Bronchial epithelial cell (primary cell): ENCODE data around the gene ZNF586. TPM values are rescaled to one million over a fixed set of nuclear protein-coding genes. Genes with fewer than 3 reads are reported as not detected.
"Not testable (repeated sequence)": the region's sequence is repeated elsewhere in the genome, so short reads cannot be mapped to it uniquely, and the experiment has no call there.

Experiments
- DNase-seq: peaks from one replicate; pipeline ENCODE4 v3.0.0-alpha.2; 2010; ENCODE audit warnings: low read depth
- FAIRE-seq: peaks from 2 replicates; lab custom pipeline; 2011; peaks lifted over from hg19 to GRCh38; lab: Jason Lieb, UNC
- H3K27me3 ChIP-seq: 2 replicates; pipeline ENCODE4 v1.5.1; 2011; ENCODE audit warnings: low read length; ENCODE audit not compliant: control insufficient read depth, insufficient read depth
- H3K36me3 ChIP-seq: 2 replicates; pipeline ENCODE4 v1.5.1; 2011; ENCODE audit warnings: low read length; ENCODE audit not compliant: control insufficient read depth, insufficient read depth
- H3K4me3 ChIP-seq: 2 replicates; pipeline ENCODE4 v1.5.1; 2011; ENCODE audit warnings: mild to moderate bottlenecking, low read depth, low read length, control low read depth
- total RNA-seq: library from RNA; depleted of rRNA; stranded (reverse); fragments of >200 nt; gene quantifications from 2 replicates; pipeline ENCODE4 v1.2.1, GENCODE V29; 2014
- TF ChIP-seq, protein P1 (sequence below): IDR thresholded peaks from 2 replicates; pipeline ENCODE4 v1.5.1; 2011; ENCODE audit warnings: mild to moderate bottlenecking, moderate library complexity, low read length, control low read depth, inconsistent platforms; ENCODE audit not compliant: insufficient read depth, severe bottlenecking

The ZNF586 gene
- total RNA-seq, 1 donor from 2014 or later = 16.1 TPM

DNA sequence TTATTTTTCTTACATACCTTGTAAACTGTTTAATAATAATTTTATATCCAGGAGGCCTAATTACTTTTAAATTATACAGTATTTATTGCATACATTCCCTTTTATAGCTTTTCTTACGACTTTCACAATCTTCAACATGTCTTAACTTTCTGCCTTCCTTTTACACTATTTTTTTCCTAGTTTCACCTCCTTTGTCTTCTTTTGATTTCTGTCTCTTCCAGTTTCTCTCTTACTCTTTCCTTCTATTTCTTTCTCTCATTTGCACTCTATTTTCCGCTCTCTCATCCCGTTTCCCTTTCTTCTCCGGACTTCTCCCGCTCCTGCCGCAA is 33.8 kb downstream of the ZNF586 start:
- TF ChIP-seq, protein P1, sequence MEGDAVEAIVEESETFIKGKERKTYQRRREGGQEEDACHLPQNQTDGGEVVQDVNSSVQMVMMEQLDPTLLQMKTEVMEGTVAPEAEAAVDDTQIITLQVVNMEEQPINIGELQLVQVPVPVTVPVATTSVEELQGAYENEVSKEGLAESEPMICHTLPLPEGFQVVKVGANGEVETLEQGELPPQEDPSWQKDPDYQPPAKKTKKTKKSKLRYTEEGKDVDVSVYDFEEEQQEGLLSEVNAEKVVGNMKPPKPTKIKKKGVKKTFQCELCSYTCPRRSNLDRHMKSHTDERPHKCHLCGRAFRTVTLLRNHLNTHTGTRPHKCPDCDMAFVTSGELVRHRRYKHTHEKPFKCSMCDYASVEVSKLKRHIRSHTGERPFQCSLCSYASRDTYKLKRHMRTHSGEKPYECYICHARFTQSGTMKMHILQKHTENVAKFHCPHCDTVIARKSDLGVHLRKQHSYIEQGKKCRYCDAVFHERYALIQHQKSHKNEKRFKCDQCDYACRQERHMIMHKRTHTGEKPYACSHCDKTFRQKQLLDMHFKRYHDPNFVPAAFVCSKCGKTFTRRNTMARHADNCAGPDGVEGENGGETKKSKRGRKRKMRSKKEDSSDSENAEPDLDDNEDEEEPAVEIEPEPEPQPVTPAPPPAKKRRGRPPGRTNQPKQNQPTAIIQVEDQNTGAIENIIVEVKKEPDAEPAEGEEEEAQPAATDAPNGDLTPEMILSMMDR = no peak
- no peaks in the 10 kb centered on the region for H3K27me3 ChIP-seq
- no peak for DNase-seq
- H3K4me3 ChIP-seq = peak overlapping the region; percentile 40
- no peaks in the 10 kb centered on the region for H3K36me3 ChIP-seq
- no peak for FAIRE-seq

DNA sequence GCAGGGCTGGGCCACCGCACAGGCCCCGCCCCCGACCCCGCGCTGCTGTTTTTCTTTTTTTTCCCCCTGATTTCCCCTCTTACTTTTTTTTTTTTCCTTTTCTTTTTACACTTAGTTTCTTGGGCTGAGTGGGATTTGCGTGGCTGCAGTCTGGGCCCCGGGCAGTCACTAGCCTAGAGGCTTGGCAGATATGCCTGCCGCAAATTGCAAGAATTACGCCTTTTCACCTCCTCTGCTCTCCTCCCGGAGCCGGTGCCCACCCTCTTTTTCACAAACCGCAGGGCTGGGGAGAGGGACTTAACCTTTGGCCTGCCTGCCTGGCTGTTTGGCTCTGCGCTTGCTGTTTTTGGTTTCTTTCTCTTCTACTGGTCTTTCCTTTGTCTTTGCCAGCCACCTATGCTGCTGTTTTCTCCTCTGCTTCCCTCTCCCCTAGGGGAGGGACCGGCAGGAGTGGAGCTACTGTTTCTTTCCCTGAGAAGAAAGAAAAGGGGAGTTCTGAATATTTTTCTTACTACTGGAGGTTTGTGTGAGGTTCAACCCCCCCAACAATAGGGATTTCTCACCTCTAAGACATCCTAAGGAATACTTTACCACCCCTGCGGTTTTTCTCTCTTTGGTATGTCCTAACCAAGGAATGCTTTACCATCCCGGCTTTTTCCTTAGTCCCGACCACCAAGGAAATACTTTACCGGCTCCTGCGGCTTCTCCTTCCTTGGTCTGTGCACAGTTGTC is 34.3 kb downstream of the ZNF586 start:
- Histone ChIP-seq H3K27me3 (no peaks in the 10 kb centered on the region), H3K36me3 (peaks cover 2% of the 10 kb centered on the region), H3K4me3 (peak overlapping the region; percentile 40)
- DNase-seq (peak; percentile 62), FAIRE-seq (no peak)
- TF ChIP-seq, protein P1 = no peak

DNA sequence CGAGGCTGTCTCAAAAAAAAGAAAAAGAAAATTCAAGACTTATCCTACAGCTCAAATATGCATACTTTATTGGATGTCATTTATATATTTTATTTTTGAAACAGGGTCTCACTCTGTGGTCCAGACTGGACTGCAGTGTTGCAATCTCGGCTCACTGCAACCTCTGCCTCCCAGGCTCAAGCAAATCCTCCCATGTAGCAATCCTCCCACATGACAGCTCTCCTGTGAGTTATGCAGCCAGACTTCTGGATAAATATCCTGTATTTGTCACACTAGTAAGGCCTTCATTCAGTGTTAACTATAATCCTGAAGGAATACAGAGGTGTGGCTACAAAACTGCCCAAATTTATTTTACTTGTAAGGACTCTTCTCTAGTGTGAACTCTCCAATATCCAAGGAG is 38.1 kb downstream of the ZNF586 start:
- DNase-seq (peak; percentile 34), FAIRE-seq (no peak)
- Histone ChIP-seq H3K36me3 (peaks cover 6% of the 10 kb centered on the region), H3K4me3 (no peak overlapping the region), H3K27me3 (no peaks in the 10 kb centered on the region)
- TF ChIP-seq, protein P1 = no peak

DNA sequence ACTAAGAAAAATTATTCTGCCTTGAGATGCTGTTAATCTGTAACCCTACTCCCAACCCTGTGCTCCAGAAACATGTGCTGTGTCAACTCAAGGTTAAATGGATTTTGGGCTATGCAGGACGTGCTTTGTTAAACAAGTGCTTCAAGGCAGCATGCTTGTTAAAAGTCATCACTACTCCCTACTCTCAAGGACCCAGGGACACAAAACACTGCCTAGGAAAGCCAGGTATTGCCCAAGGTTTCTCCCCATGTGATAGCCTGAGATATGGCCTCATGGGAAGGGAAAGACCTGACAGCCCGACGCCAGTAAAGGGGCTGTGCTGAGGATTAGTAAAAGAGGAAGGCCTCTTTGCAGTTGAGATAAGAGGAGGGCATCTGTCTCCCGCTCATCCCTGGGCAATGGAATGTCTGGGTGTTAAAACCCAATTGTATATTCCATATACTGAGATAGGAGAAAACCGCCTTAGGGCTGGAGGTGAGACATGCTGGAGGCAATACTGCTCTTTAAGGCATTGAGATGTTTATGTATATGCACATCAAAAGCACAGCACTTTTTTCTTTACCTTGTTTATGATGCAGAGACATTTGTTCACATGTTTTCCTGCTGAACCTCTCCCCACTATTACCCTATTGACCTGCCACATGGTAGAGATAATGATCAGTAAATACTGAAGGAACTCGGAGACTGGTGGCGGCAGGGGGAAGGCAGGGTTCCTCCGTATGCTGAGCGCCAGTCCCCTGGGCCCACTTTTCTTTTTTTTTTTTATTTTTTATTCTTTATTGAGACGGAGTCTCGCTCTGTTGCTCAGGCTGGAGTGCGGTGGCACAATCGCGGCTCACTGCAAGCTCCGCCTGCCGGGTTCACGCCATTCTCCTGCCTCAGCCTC is 41.2 kb downstream of the ZNF586 start:
- not testable (repeated sequence) for FAIRE-seq, DNase-seq, H3K27me3 ChIP-seq, H3K4me3 ChIP-seq, H3K36me3 ChIP-seq

DNA sequence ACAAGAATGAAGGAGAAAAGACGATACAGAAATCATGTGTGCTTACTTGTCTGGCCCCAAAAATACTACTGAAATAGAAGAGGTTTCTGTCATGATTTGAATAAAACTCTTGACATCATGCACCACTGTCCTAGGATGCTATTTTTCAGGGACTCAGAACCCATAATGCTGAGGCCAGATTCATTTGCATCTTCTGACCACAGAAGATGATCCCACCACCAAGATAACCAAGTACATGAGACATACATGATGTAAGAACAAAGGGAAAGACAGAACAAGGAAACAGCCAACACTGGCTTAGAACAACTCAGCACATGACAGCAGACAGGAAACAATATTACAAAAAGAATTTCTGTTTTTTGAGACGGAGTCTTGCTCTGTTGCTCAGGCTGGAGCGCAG is 42.8 kb downstream of the ZNF586 start:
- H3K27me3 ChIP-seq = no peaks in the 10 kb centered on the region
- FAIRE-seq (no peak), DNase-seq (no peak)
- peaks cover 6% of the 10 kb centered on the region for H3K36me3 ChIP-seq
- TF ChIP-seq, protein P1 = no peak
- H3K4me3 ChIP-seq = no peak overlapping the region

DNA sequence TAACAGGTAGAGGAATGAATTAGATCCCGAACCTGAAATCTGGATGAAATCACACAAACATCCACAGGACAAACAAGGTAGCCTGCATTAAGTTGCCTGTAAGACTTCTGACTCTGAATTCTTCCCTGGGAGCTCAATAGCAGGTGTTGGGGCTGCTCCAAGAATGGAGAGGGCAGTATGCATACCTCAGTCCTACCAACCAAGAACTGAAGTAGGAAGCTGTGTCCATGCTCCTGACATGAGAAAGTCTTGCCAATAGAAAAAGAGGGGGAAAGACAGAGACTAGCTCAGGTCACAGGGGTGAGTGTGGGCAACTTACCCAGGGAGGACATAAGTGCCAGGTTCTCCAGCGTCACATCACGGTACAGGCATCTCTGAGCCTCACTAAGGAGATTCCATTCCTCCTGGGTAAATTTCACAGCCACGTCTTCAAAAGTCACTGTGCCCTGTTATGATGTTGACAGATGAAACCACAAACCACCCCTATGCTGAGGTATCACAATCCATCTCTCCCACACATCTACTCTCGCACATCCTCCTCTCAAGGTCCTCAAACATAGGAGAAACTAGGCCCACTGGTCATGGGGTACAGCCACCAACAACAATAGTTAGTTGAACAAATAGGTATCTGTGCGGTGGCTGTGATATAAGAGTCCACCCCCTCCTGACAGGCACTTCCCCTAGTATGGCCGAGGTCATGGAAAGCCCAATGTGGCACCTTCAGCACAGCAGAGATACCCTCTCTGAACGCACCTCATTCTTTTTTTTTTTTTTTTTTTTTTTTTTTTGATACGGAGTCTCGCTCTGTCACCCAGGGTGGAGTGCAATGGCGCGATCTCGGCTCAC is 43.7 kb downstream of the ZNF586 start:
- H3K27me3 ChIP-seq, H3K36me3 ChIP-seq, DNase-seq, FAIRE-seq: not testable (repeated sequence)
- H3K4me3 ChIP-seq = peak overlapping the region; percentile 90
